ENCODE results near the gene ZNF134.

DNA sequence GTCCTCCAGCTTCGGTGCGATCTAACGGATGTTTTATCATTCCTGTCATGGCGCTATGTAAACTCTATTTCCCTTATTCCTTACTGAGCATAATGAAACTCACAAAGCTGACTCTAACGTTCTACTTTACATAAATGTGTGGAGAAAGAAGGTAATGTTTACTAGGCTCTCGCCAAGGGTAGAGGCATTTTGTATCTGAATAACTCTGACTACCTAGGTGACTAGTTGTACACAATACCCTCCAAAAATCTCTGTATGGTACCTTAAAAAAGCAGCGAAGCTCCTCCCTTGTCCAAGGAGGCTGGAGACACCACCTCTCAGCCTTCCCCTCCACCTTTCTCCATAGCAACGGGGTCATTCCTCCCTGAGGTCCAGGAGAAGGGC is 14.7 kb upstream of the ZNF134 start:
- TF ChIP-seq EZH2 (IDR thresholded peaks at IDR 0.05): no peak
- TF ChIP-seq CTCF (IDR thresholded peaks at IDR 0.05): no peak
- no peak for TF ChIP-seq EZH2phosphoT487 (IDR thresholded peaks at IDR 0.05)
